Measurements from ENCODE around the gene ADAM33.
A peak's percentile ranks its signal among the peaks of the same experiment; 100 is the strongest.

ADAM33 gene

DNA sequence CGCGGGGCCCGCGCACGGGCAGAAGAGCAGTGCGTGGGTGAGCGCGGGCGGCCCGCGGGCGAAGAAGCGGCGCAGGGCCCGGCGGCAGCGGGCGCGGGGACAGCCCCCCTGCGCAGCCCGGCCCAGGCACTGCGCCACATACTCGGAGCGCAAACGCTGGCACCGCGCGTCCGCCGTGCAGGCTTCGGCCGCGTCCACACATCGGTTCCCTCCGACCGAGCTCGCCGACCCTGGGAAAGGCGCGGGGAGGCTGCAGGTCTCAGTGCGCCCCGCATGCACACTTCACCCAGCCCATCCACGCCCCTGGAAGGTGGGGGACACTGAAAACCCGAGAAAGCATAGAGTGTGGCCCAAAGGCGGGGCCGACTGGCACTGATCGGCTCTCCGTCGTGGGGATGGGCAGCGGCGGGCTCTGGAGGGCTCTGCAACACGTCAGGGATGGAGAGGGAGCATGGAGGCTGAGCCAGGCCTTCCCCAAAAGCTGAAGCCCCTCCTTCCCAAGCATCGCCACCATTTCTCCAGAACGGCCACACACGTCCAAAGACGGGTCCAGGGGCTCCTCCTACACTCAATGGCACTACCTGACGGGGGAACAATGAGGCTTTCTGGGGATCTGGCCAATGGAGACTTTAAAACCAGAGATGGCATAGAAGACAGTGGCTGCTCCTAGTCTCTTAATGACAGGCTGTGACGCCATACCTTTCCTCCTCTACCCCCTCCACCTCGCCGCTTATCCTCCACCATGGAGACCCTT lies 20.6 kb downstream of the ADAM33 start:
- H2AFZ ChIP-seq (ENCODE audit: insufficient read depth, low read length, poor library complexity), result no peak overlapping the region
- DNase-seq, result no peak
- no peak overlapping the region for H2BK12ac ChIP-seq (ENCODE audit: low read length)
- H3K4me3 ChIP-seq (ENCODE audit: low read depth, low read length), result peak overlapping the region; percentile 26
- H3K9me3 ChIP-seq (ENCODE audit: insufficient read depth, low read depth, low read length), result peaks cover 13% of the 10 kb centered on the region
- no peak overlapping the region for H4K91ac ChIP-seq (ENCODE audit: low read depth, low read length)
- no peak overlapping the region for H3K4ac ChIP-seq (ENCODE audit: low read depth, low read length)
- no peaks in the 10 kb centered on the region for H3K79me1 ChIP-seq (ENCODE audit: low read length)
- no peak overlapping the region for H3K27ac ChIP-seq (ENCODE audit: low read depth, low read length)
- H2AK5ac ChIP-seq (ENCODE audit: low read length), result no peak overlapping the region
- no peak overlapping the region for H2BK5ac ChIP-seq (ENCODE audit: low read depth, low read length, poor library complexity)
- H4K8ac ChIP-seq (ENCODE audit: low read depth, low read length), result no peak overlapping the region
- no peaks in the 10 kb centered on the region for H3K36me3 ChIP-seq (ENCODE audit: control insufficient read depth in 1 of 2, insufficient read depth in 2 of 2, low read length in 2 of 2)
- H3K79me2 ChIP-seq (ENCODE audit: control insufficient read depth, insufficient read depth, low read length, poor library complexity), result no peaks in the 10 kb centered on the region
- no peaks in the 10 kb centered on the region for H3K27me3 ChIP-seq (ENCODE audit: insufficient read depth, low read length)
- H4K12ac ChIP-seq (ENCODE audit: low read depth, low read length), result no peak overlapping the region
- H3K14ac ChIP-seq (ENCODE audit: low read length), result no peak overlapping the region
- no peak overlapping the region for H2BK120ac ChIP-seq (ENCODE audit: insufficient read depth, low read length, poor library complexity)
- H3K18ac ChIP-seq (ENCODE audit: low read length), result no peak overlapping the region
- H3K4me2 ChIP-seq (ENCODE audit: low read length), result no peak overlapping the region
- no CpG with 5 or more reads among the region's 60 CpGs for WGBS (ENCODE audit: extremely low coverage, insufficient coverage, insufficient read length)
- H3K23ac ChIP-seq (ENCODE audit: low read length), result no peak overlapping the region
- H3K9ac ChIP-seq (ENCODE audit: low read length), result no peak overlapping the region
- no peaks in the 10 kb centered on the region for H3K4me1 ChIP-seq (ENCODE audit: control insufficient read depth in 1 of 2, insufficient read depth in 2 of 2, low read length in 2 of 2)

DNA sequence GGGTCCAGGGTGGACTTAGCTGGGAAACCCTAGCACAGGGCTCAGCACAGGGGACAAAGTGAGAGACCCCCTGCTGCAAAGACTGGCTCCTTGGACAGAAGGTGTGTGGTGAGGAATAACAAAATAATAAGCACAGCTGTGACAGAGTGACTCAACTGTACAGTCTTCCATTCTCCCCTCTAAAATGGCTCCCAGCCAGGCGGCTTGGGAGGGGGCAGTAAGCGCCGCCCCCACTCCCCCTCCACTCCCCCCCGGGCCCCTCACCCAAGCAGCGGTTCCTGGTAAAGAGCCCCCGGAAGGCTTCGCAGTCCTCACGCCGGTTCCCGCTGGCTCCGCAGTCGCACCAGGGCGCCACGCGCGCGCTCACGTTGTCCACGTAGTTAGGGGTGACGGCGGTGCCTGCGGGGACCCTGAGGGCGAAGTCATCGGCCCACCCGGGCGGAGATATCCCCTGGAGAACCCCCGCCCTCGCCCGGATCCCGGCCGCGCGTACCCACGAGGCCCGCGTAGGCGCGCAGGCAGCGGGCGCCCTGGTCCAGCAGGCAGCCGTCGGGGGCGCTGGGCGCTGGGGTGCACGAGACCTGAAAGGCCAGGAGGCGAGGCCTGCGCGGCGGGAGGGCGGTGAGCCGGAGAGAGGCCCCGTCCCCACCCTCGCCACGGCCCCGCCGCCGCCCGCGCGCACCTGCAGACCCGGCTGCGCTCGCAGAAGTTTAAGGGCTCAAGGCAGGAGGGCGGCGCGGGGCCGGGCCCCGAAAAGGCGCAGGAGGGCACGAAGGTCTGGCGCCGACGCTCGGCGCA lies 21.3 kb downstream of the ADAM33 start:
- H4K8ac ChIP-seq (ENCODE audit: low read depth, low read length), result no peak overlapping the region
- no peak overlapping the region for H2AK5ac ChIP-seq (ENCODE audit: low read length)
- H3K79me2 ChIP-seq (ENCODE audit: control insufficient read depth, insufficient read depth, low read length, poor library complexity), result no peaks in the 10 kb centered on the region
- no peak overlapping the region for H2BK5ac ChIP-seq (ENCODE audit: low read depth, low read length, poor library complexity)
- H3K36me3 ChIP-seq (ENCODE audit: control insufficient read depth in 1 of 2, insufficient read depth in 2 of 2, low read length in 2 of 2), result no peaks in the 10 kb centered on the region
- no peak overlapping the region for H4K91ac ChIP-seq (ENCODE audit: low read depth, low read length)
- WGBS (ENCODE audit: extremely low coverage, insufficient coverage, insufficient read length), result no CpG with 5 or more reads among the region's 75 CpGs
- no peaks in the 10 kb centered on the region for H3K27me3 ChIP-seq (ENCODE audit: insufficient read depth, low read length)
- H3K4me2 ChIP-seq (ENCODE audit: low read length), result no peak overlapping the region
- no peak overlapping the region for H3K14ac ChIP-seq (ENCODE audit: low read length)
- no peak overlapping the region for H2BK12ac ChIP-seq (ENCODE audit: low read length)
- no peak overlapping the region for H3K23ac ChIP-seq (ENCODE audit: low read length)
- H3K9ac ChIP-seq (ENCODE audit: low read length), result no peak overlapping the region
- no peak overlapping the region for H2AFZ ChIP-seq (ENCODE audit: insufficient read depth, low read length, poor library complexity)
- no peak overlapping the region for H2BK120ac ChIP-seq (ENCODE audit: insufficient read depth, low read length, poor library complexity)
- no peak overlapping the region for H3K18ac ChIP-seq (ENCODE audit: low read length)
- H3K9me3 ChIP-seq (ENCODE audit: insufficient read depth, low read depth, low read length), result peaks cover 13% of the 10 kb centered on the region
- no peaks in the 10 kb centered on the region for H3K79me1 ChIP-seq (ENCODE audit: low read length)
- no peak overlapping the region for H3K4ac ChIP-seq (ENCODE audit: low read depth, low read length)
- no peak for DNase-seq
- no peaks in the 10 kb centered on the region for H3K4me1 ChIP-seq (ENCODE audit: control insufficient read depth in 1 of 2, insufficient read depth in 2 of 2, low read length in 2 of 2)
- H3K4me3 ChIP-seq (ENCODE audit: low read depth, low read length), result no peak overlapping the region
- no peak overlapping the region for H3K27ac ChIP-seq (ENCODE audit: low read depth, low read length)
- no peak overlapping the region for H4K12ac ChIP-seq (ENCODE audit: low read depth, low read length)

DNA sequence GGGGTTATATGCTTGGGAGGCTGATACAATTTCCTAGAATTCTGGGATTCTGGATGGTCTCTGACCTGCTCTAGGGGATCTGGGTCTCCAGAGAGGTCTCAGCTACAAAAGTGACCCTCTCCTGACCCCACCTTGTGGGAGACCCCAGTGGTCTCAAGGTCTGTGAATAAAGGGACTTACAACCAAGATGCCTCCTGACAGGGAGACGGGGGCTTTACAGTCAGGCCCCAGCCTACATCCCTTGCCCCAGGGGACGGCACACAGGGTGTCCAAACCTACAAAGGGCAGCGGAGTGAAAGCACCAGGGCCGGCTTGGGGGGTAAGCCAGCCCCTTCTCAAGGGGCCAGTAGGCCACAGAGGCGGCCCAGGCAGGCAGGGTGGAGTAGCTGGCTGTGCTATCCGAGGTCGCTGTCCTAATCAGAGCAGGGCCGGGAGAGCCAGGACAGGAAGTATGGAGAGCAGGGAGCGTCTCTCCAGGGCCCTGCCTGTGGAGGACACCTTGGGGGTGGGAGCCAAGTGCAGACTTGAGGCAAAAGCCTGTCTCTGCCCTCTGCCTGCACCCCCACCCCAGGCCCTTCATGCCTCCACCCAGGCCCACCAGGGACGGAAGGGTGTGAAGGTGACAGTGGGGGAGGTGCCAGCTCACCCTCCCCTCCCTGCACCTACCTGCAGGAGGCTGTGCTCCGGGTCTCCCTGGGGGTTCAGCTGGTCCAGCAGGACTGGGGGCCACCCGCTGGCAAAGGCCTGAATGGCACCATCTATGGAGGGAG lies 22.1 kb downstream of the ADAM33 start:
- H3K79me2 ChIP-seq (ENCODE audit: control insufficient read depth, insufficient read depth, low read length, poor library complexity), result no peaks in the 10 kb centered on the region
- no peaks in the 10 kb centered on the region for H3K79me1 ChIP-seq (ENCODE audit: low read length)
- H3K18ac ChIP-seq (ENCODE audit: low read length), result no peak overlapping the region
- no peak overlapping the region for H3K9ac ChIP-seq (ENCODE audit: low read length)
- H2BK120ac ChIP-seq (ENCODE audit: insufficient read depth, low read length, poor library complexity), result no peak overlapping the region
- no peak overlapping the region for H3K14ac ChIP-seq (ENCODE audit: low read length)
- H3K27ac ChIP-seq (ENCODE audit: low read depth, low read length), result no peak overlapping the region
- DNase-seq, result no peak
- no peaks in the 10 kb centered on the region for H3K27me3 ChIP-seq (ENCODE audit: insufficient read depth, low read length)
- H4K91ac ChIP-seq (ENCODE audit: low read depth, low read length), result no peak overlapping the region
- H4K12ac ChIP-seq (ENCODE audit: low read depth, low read length), result no peak overlapping the region
- no CpG with 5 or more reads among the region's 12 CpGs for WGBS (ENCODE audit: extremely low coverage, insufficient coverage, insufficient read length)
- H3K4me1 ChIP-seq (ENCODE audit: control insufficient read depth in 1 of 2, insufficient read depth in 2 of 2, low read length in 2 of 2), result peaks cover 0 to under 1% of the 10 kb centered on the region in 2 experiments
- H3K36me3 ChIP-seq (ENCODE audit: control insufficient read depth in 1 of 2, insufficient read depth in 2 of 2, low read length in 2 of 2), result no peaks in the 10 kb centered on the region
- no peak overlapping the region for H3K4me2 ChIP-seq (ENCODE audit: low read length)
- no peak overlapping the region for H3K4ac ChIP-seq (ENCODE audit: low read depth, low read length)
- no peak overlapping the region for H3K23ac ChIP-seq (ENCODE audit: low read length)
- H2BK12ac ChIP-seq (ENCODE audit: low read length), result no peak overlapping the region
- no peak overlapping the region for H4K8ac ChIP-seq (ENCODE audit: low read depth, low read length)
- H3K9me3 ChIP-seq (ENCODE audit: insufficient read depth, low read depth, low read length), result peaks cover 13% of the 10 kb centered on the region
- H3K4me3 ChIP-seq (ENCODE audit: low read depth, low read length), result no peak overlapping the region
- no peak overlapping the region for H2AFZ ChIP-seq (ENCODE audit: insufficient read depth, low read length, poor library complexity)
- no peak overlapping the region for H2AK5ac ChIP-seq (ENCODE audit: low read length)
- H2BK5ac ChIP-seq (ENCODE audit: low read depth, low read length, poor library complexity), result no peak overlapping the region

DNA sequence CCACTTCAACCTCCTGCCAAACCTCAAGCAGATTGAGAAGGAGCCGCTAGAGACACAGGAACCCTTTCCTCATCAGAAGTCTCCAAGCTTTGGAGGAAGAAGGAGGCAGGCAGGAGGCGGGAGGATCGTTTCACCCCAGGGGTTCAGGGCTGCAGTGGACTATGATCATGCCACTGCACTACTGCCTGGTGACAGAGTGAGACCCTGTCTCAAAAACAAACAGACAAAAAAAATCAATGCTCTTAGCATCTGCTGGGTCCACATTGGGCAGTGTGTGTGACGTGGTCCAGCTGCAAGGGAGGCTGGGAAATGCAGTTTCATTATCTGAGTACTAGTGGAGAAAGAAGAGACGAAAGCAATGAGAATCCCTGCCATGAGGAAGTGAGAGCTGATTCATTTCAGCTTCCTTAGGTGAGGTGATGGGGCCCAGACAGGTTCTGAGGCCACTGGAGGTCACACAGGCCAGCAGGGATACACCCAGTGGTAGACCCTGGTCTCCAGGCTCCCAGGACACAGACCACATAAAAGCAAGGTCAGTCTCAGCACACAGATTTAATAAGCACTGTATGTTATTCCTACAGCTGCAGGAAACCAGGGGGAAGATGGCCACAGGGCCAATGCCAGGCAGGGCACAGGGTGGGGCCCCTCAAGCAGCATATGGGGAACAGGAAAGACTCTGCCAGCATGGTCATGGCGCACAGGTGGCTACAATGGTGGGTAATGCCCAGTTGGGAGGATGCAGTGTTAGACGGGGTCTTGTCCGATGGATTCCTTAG lies 22.9 kb downstream of the ADAM33 start:
- Histone ChIP-seq H2BK120ac (ENCODE audit: insufficient read depth, low read length, poor library complexity) (no peak overlapping the region), H3K27me3 (ENCODE audit: insufficient read depth, low read length) (no peaks in the 10 kb centered on the region), H3K79me2 (ENCODE audit: control insufficient read depth, insufficient read depth, low read length, poor library complexity) (no peaks in the 10 kb centered on the region), H3K14ac (ENCODE audit: low read length) (no peak overlapping the region), H3K27ac (ENCODE audit: low read depth, low read length) (no peak overlapping the region), H4K12ac (ENCODE audit: low read depth, low read length) (no peak overlapping the region), H3K4ac (ENCODE audit: low read depth, low read length) (no peak overlapping the region), H3K4me3 (ENCODE audit: low read depth, low read length) (no peak overlapping the region), H4K8ac (ENCODE audit: low read depth, low read length) (no peak overlapping the region), H3K18ac (ENCODE audit: low read length) (no peak overlapping the region), H4K91ac (ENCODE audit: low read depth, low read length) (no peak overlapping the region), H3K9ac (ENCODE audit: low read length) (no peak overlapping the region), H3K23ac (ENCODE audit: low read length) (no peak overlapping the region), H2AFZ (ENCODE audit: insufficient read depth, low read length, poor library complexity) (no peak overlapping the region), H3K79me1 (ENCODE audit: low read length) (no peaks in the 10 kb centered on the region), H3K9me3 (ENCODE audit: insufficient read depth, low read depth, low read length) (peaks cover 13% of the 10 kb centered on the region), H3K36me3 (ENCODE audit: control insufficient read depth in 1 of 2, insufficient read depth in 2 of 2, low read length in 2 of 2) (no peaks in the 10 kb centered on the region), H3K4me2 (ENCODE audit: low read length) (no peak overlapping the region), H3K4me1 (ENCODE audit: control insufficient read depth in 1 of 2, insufficient read depth in 2 of 2, low read length in 2 of 2) (peaks cover 0 to 3% of the 10 kb centered on the region in 2 experiments), H2BK12ac (ENCODE audit: low read length) (no peak overlapping the region), H2AK5ac (ENCODE audit: low read length) (no peak overlapping the region), H2BK5ac (ENCODE audit: low read depth, low read length, poor library complexity) (no peak overlapping the region)
- WGBS (ENCODE audit: extremely low coverage, insufficient coverage, insufficient read length), result no CpG with 5 or more reads among the region's 8 CpGs
- no peak for DNase-seq

Data from trophoblast cell (in vitro differentiated cells and primary cell).